Peyer's patch (tissue), 4 donors: ENCODE measurements around the gene FAM47E. TPM values are rescaled to one million over a fixed set of nuclear protein-coding genes. Genes with fewer than 3 reads are reported as not detected.

ENCODE experiments used
- DNase-seq, 3 donors: peaks; one replicate each; pipeline ENCODE4 v3.0.0-alpha.2; 2017 to 2019
- H3K27ac ChIP-seq, 4 donors: fragments of 200-600 bp; sonication (generic); one replicate each; pipeline ENCODE4 v1.5.1; 2016 to 2019
- H3K27me3 ChIP-seq, 2 donors: fragments of 200-600 bp; sonication (generic); one replicate each; pipeline ENCODE4 v1.5.1; 2019
- H3K36me3 ChIP-seq, 3 donors: fragments of 200-600 bp; sonication (generic); one replicate each; pipeline ENCODE4 v1.5.1; 2016 to 2019
- H3K4me1 ChIP-seq, 4 donors: fragments of 200-600 bp; sonication (generic); one replicate each; pipeline ENCODE4 v1.5.1; 2016 to 2019
- H3K4me3 ChIP-seq, 4 donors: fragments of 200-600 bp; sonication (generic); 1 replicate in 3 of 4; 2 replicates in 1 of 4; pipeline ENCODE4 v1.5.1; 2016 to 2019; ENCODE audit warnings: mild to moderate bottlenecking in 1 of 4
- H3K9me3 ChIP-seq, 4 donors: fragments of 200-600 bp; sonication (generic); one replicate each; pipeline ENCODE4 v1.5.1; 2016 to 2019; ENCODE audit warnings: mild to moderate bottlenecking in 1 of 4
- POLR2A ChIP-seq, 2 donors: fragments of 450-650 bp; IDR thresholded peaks; one replicate each; pipeline ENCODE4 v1.5.1; 2017; ENCODE audit warnings: antibody characterized with exemption in 2 of 2, mild to moderate bottlenecking in 2 of 2, moderate library complexity in 2 of 2
- total RNA-seq, 4 donors: library from RNA; depleted of rRNA; stranded (reverse); fragments of >200 nt; gene quantifications; one replicate each; pipeline ENCODE4 v1.1.0, GENCODE V29; 2016
- TF ChIP-seq, protein P1 (sequence below), 6 experiments: fragments of 450-650 bp in 4 of 6; fragments of 200-600 bp in 2 of 6; sonication (generic) in 1 of 6; IDR thresholded peaks; one replicate each; pipeline ENCODE4 v1.5.1; 2017 to 2019; ENCODE audit warnings: antibody characterized with exemption in 6 of 6, mild to moderate bottlenecking in 3 of 6, moderate library complexity in 1 of 6

Gene FAM47E
- total RNA-seq, 4 donors from 2014 or later: 0.83 to 13.9 (median 7.6) TPM

DNA sequence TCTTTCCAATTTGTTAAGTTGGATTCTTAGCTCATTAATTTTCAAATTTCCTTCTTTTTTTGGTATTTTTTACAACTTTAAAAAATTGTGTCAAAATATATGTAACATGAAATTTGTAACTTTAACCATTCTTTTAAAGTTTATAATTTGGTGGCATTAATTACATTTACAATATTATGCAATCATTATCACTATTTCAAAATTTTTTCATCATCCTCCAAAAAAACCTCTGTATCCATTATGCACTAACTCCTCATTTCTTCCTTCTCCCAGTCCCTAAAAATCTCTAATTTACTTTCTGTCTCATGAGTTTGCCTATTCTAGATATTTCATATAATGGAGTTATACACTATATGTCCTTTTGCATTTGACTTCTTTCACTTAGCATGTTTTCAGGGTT, 4.7 kb upstream of the FAM47E start:
- TF ChIP-seq, protein P1, sequence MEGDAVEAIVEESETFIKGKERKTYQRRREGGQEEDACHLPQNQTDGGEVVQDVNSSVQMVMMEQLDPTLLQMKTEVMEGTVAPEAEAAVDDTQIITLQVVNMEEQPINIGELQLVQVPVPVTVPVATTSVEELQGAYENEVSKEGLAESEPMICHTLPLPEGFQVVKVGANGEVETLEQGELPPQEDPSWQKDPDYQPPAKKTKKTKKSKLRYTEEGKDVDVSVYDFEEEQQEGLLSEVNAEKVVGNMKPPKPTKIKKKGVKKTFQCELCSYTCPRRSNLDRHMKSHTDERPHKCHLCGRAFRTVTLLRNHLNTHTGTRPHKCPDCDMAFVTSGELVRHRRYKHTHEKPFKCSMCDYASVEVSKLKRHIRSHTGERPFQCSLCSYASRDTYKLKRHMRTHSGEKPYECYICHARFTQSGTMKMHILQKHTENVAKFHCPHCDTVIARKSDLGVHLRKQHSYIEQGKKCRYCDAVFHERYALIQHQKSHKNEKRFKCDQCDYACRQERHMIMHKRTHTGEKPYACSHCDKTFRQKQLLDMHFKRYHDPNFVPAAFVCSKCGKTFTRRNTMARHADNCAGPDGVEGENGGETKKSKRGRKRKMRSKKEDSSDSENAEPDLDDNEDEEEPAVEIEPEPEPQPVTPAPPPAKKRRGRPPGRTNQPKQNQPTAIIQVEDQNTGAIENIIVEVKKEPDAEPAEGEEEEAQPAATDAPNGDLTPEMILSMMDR (IDR thresholded peaks at IDR 0.05): no peak
- TF ChIP-seq POLR2A (IDR thresholded peaks at IDR 0.05): no peak
- no peaks in the 10 kb centered on the region for H3K27me3 ChIP-seq
- H3K4me1 ChIP-seq: peaks cover 0 to 4% (median 0%) of the 10 kb centered on the region in 4 donors
- H3K9me3 ChIP-seq: no peaks in the 10 kb centered on the region
- H3K4me3 ChIP-seq: no peak overlapping the region
- H3K27ac ChIP-seq: no peak overlapping the region
- H3K36me3 ChIP-seq: no peaks in the 10 kb centered on the region
- no peak for DNase-seq

DNA sequence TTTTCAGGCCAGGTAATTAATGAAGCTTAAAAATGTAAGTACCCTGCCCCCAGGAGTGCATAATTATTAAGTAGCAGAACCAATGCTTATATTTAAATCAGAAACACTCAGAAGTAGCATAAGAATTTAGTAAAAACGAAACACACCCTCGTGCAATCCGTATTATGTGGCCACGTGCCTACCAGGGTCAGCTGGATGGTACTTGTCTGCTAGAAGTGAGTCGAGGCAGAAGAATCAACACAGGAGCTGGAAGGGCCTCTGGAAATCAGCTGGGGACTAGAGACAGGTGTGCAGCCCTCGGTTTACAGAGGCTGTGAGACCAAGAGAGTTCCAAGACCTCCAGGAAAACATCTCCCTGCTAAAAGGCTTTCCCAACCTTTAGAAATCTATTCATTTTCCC, 559 bp upstream of the FAM47E start:
- no peak for DNase-seq
- Histone ChIP-seq H3K4me1 (peaks cover 0 to 4% (median 0%) of the 10 kb centered on the region in 4 donors), H3K27me3 (no peaks in the 10 kb centered on the region), H3K9me3 (no peaks in the 10 kb centered on the region), H3K4me3 (peak overlapping the region in 3 of 4 donors; percentile 23 to 59 (median 57)), H3K36me3 (no peaks in the 10 kb centered on the region), H3K27ac (no peak overlapping the region)
- no peak for TF ChIP-seq POLR2A (IDR thresholded peaks at IDR 0.05)
- TF ChIP-seq, protein P1 (IDR thresholded peaks at IDR 0.05): no peak

DNA sequence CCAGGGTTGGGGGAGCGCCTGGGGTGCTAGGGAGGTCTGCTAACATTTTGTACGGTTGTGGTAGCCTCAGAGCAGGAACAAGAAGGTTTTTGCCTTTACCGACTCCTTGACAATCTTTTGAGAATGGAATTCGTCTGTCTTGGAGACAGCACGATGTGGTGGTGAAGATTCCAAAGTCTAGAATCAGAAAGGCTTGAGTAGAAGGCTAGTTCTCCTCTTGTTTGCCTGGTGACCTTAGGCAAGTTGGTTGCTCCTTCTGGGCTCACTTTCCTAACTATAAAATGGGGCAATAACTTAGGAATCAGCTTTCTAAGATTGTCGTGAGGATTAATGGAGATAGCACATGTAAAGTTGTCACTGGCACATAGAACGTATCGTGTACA, 741 bp downstream of the FAM47E start:
- H3K4me1 ChIP-seq: peaks cover 0 to 4% (median 0%) of the 10 kb centered on the region in 4 donors
- no peak overlapping the region for H3K27ac ChIP-seq
- no peak for TF ChIP-seq POLR2A (IDR thresholded peaks at IDR 0.05)
- TF ChIP-seq, protein P1 (IDR thresholded peaks at IDR 0.05): no peak
- H3K9me3 ChIP-seq: no peaks in the 10 kb centered on the region
- no peaks in the 10 kb centered on the region for H3K27me3 ChIP-seq
- no peaks in the 10 kb centered on the region for H3K36me3 ChIP-seq
- H3K4me3 ChIP-seq: peak overlapping the region in 1 of 4 donors; percentile 57
- no peak for DNase-seq

DNA sequence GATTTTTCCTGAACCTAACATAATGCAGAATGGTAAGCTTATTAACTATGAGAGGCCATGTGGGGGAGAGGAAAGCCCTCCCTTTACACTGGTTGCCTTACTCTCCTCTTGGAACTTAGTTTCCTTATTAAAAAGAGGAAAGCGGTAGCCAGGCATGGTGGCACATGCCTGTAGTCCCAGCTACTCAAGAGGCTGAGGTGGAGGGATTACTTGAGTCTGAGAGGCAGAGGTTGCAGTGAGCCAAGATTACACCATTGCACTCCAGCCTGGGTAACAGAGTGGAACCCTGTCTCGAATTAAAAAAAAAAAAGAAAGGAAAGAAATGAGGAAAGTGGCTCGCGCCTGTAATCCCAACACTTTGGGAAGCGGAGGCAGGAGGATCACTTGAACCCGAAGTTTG, 2.0 kb downstream of the FAM47E start:
- DNase-seq: no peak
- Histone ChIP-seq H3K27ac (no peak overlapping the region), H3K4me3 (no peak overlapping the region), H3K36me3 (no peaks in the 10 kb centered on the region), H3K9me3 (no peaks in the 10 kb centered on the region), H3K4me1 (peaks cover 0 to 4% (median 0%) of the 10 kb centered on the region in 4 donors), H3K27me3 (no peaks in the 10 kb centered on the region)
- no peak for TF ChIP-seq POLR2A (IDR thresholded peaks at IDR 0.05)
- TF ChIP-seq, protein P1 (IDR thresholded peaks at IDR 0.05): no peak

DNA sequence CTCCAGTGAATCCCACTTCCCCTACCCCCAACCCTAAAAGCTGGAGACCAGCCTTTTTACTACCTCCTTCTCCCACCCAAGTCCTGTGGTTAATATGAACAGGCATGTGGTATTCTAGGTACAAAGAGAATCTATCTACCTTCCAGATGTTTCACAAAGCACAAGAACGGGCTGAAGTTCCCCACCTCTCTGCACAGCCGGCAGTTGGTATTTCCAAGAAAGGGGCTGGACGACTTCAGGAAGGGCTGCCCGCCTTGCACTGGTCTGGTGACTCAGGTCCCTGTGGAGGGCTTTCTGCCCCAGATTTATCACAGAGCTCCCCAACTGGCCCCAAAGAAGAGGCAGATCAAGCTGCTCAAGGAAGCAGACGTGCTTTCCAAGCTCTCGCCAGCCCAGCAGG, 4.5 kb downstream of the FAM47E start:
- no peak overlapping the region for H3K4me3 ChIP-seq
- no peaks in the 10 kb centered on the region for H3K27me3 ChIP-seq
- H3K4me1 ChIP-seq: peaks cover 0 to under 1% (median 0%) of the 10 kb centered on the region in 4 donors
- H3K9me3 ChIP-seq: no peaks in the 10 kb centered on the region
- no peak overlapping the region for H3K27ac ChIP-seq
- H3K36me3 ChIP-seq: no peaks in the 10 kb centered on the region
- no peak for DNase-seq
- no peak for TF ChIP-seq POLR2A (IDR thresholded peaks at IDR 0.05)
- TF ChIP-seq, protein P1 (IDR thresholded peaks at IDR 0.05): no peak

DNA sequence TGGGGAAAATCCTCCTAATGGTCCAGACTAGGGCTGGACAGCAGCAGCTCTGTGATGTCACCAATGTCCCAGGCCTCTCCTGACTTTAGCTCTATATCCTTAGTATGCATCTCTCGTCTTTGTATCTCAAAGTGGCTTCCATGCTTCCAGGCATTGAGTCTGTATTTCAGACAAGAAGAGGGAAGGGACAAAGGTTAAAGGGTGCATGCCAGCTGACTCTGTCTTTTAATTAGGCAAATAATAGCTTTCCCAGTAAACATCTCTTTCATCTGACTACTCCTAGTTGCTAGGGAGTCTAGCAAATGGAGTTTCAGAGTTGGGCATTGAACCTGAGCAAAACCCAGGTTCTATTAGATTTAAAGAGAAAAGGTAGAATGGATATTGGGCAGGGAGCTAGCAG, 5.4 kb downstream of the FAM47E start:
- Histone ChIP-seq H3K36me3 (no peaks in the 10 kb centered on the region), H3K27me3 (no peaks in the 10 kb centered on the region), H3K4me3 (no peak overlapping the region), H3K4me1 (no peaks in the 10 kb centered on the region), H3K9me3 (no peaks in the 10 kb centered on the region), H3K27ac (no peak overlapping the region)
- TF ChIP-seq, protein P1 (IDR thresholded peaks at IDR 0.05): no peak
- no peak for TF ChIP-seq POLR2A (IDR thresholded peaks at IDR 0.05)
- no peak for DNase-seq
